Measurements from ENCODE around the gene PLXNA4.

- TF ChIP-seq CTCF (conservative IDR thresholded peaks at IDR 0.05; ENCODE audit: low read depth in 2 of 2), result no peak
- no peak for TF ChIP-seq CREB1 (CRISPR knock-in tag; IDR thresholded peaks at IDR 0.05; ENCODE audit: low read depth)
- no peak for TF ChIP-seq REST (IDR thresholded peaks at IDR 0.05; ENCODE audit: unreplicated experiment)
- no peak for TF ChIP-seq ETS1 (IDR thresholded peaks at IDR 0.05)
Measured at GRCh38 chr7:132095111-132095765, 481.0 kb downstream of the PLXNA4 start.

All from GM23338 (cell line).